ENCODE results near the gene SLC5A5.

SLC5A5 gene

DNA sequence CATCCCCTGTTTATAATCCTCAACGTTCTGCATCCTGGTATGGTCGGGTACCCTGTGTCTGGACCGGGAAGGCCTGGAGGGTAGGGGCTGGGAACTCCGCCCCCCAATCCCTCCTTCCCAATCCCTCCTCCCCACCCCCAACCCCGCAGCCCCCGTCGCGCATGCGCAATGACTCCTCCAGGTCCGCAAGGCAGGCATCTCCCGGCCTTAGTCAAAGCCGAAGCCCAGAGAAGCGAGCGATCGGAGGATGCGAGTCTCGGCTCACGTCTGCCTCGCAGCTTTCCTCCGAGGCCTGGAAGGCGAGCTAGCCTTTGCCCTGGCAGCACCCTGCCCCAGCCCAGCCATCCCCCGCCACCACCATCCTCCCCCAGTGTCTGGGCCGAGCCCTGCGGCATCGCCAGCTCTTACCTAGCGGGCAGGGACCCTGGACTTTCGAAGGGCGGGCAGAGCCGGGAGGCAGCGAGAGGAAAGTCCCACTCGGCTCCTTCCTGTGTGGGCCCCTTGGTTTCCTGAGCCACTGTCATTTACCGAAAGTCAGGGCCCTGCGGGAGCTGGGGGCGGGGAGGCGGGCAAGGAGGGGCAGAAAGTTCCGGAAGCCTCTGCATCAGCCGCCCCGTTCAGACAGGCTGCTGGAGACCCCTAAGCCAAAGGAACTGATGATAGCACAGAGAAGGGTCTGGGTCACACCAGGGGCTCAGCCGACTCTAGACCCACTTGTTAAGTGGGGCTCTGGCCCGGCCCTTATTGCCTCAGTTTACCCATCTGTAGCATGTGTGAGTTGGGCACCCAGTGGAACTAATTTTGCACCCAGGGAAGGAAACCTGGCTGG is 24.0 kb upstream of the SLC5A5 start, which contains the start of gene JAK3:
Gene JAK3, minus strand, starts transcription at position 445 of the 829 bp plus-strand sequence. CDS start 3,565 bp downstream, outside the sequence.
- peak; percentile 78 for DNase-seq (ENCODE audit: low read depth)

- no peak for DNase-seq (ENCODE audit: low read depth)
Measured at GRCh38 chr19:17848595-17849292, 23.0 kb upstream of the SLC5A5 start.

GRCh38 chr19:17854061-17854460 is 17.7 kb upstream of the SLC5A5 start:
- DNase-seq (ENCODE audit: low read depth) = no peak

- DNase-seq (ENCODE audit: low read depth) = peak; percentile 77
Measured at GRCh38 chr19:17855280-17856152, 16.2 kb upstream of the SLC5A5 start.

DNA sequence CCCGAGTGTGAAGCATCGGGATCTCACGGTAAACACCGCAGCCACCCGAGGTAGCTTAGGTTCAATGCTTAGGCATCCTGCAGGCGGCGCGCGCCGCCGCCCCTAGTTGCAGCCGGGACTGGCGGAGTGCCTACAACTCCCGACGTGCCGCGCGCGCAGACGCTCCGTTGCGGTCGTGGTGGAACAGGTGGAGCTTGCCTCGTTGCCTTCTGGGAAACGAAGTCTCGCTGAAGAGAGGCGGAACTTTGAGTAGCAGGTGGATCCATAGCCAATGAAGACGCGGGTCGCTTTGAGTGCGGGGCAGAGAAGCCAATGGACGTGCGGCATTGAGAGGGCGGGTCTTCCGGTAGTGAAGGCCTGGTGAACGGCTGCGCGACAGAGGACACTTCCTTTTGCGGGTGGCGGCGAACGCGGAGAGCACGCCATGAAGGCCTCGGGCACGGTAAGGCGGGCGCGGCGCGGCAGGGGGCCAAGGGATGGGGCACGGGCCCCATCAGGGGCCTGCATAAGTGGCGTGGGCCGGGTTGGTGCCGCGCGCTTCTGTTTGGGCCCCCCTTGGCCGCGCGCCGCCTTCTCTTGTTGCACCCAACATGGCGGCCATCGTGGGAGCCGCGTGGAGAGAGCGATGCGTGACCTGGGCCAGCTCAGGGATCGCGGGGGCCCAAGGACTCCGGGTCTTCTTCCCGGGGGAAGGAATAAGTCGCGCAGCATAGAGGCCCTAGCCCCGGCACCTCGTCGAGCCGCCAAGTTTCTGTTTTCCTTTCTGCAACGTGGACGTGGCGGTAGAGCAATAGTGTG is 12.0 kb upstream of the SLC5A5 start, which contains the start of gene RPL18A:
Gene RPL18A, plus strand, starts transcription at position 378 of the 798 bp plus-strand sequence. Its CDS starts 47 bp downstream, at position 425.
- peak; percentile 99 for DNase-seq (ENCODE audit: low read depth)

GRCh38 chr19:17860331-17860992 is 11.3 kb upstream of the SLC5A5 start:
- DNase-seq (ENCODE audit: low read depth) = no peak

GRCh38 chr19:17860993-17861360 is 10.8 kb upstream of the SLC5A5 start:
- no peak for DNase-seq (ENCODE audit: low read depth)

DNA sequence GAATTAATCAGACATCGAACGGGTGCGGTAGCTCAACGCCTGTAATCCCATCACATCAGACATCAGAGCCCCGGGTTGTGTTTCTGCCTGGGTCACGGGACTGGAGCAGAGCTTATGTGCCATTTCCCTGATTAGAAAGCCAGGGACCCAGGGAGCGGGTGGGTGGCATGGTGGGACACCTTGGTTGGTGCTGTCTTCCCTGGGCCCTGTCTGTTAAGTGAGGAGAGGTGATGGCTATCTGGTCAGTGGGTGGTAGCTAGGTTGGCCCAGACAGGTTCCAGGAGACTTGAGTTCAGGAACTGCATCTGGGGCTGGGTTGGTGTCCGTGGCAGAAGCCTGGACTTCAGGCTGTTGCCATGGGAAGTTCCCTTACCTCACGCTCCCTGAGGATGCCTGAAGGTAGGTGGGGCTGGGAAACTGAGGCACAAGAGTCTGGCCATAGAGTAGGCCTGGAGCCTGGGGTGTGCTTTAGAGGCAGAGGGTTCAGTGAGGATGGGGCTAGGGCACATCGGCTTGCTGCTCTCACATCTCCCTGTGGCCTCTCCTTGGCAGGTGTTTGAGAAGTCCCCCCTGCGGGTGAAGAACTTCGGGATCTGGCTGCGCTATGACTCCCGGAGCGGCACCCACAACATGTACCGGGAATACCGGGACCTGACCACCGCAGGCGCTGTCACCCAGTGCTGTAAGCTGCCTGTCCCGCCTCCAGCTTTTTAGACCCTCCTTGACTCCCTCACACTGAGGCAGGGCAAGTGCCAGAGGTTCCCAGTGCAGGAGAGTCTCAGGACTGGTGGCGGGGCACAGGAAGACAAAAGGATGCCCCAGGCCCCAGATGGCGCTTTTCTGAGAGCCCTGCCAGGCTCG is 10.0 kb upstream of the SLC5A5 start:
- no peak for DNase-seq (ENCODE audit: low read depth)

DNA sequence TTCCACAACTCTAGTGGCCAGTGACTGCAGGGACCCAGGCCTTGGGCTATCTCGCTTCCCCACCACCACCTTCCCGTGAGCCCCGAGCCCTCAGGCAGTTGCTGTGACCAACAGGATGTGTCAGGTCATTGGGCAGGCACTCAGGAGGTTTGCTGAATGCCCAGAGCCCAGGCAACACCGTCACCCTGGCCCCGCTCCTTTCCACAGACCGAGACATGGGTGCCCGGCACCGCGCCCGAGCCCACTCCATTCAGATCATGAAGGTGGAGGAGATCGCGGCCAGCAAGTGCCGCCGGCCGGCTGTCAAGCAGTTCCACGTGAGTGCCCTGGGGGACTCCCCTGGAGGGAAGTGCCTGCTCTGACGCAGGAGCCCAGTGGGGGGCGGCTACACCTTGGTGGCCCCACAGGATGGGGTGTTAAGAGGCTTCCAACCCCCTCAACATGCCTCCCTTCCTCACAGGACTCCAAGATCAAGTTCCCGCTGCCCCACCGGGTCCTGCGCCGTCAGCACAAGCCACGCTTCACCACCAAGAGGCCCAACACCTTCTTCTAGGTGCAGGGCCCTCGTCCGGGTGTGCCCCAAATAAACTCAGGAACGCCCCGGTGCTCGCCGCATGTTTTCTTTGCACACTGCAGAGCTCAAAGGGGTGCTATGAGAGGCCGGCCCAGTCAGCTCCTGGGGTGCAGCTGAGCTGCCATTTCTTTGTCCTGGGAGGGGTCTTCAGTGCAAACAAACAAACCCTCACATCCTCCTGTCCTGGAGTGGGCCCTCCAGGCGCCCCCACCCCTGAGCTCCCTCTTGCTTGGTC is 8.8 kb upstream of the SLC5A5 start:
- DNase-seq (ENCODE audit: low read depth) = no peak

DNA sequence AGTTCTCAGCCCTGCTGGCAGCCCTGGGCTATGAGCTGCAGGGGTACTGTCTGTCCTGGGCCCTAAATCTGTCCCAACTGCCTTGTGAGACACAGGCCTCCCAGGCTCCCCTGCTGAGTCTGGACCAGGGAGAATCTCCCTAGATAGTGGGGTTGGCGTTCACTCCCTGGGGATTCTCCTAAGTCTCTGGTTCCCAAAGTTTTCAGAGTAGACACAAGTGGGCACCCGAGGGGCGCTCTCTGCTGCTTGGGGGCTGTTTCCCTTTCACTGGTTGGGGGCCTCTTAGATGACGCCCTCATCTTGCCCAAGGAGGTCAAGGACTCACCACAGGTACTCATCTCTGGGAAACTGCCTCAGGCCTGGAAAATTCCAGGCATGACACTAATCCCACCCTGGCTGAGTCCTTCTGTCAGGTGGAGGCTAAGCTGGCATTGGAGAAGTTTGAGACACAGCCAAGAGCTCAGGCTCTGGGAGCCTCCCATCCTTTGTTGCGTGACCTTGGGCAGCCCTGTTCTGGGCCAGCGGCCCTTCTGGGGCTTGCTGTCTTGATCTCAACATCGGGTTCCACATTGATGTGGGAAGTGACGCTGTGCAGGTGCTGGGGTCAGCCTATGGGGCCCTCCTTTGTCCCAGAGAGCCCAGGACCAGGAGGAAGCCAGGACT is 8.1 kb upstream of the SLC5A5 start:
- DNase-seq (ENCODE audit: low read depth) = no peak

DNA sequence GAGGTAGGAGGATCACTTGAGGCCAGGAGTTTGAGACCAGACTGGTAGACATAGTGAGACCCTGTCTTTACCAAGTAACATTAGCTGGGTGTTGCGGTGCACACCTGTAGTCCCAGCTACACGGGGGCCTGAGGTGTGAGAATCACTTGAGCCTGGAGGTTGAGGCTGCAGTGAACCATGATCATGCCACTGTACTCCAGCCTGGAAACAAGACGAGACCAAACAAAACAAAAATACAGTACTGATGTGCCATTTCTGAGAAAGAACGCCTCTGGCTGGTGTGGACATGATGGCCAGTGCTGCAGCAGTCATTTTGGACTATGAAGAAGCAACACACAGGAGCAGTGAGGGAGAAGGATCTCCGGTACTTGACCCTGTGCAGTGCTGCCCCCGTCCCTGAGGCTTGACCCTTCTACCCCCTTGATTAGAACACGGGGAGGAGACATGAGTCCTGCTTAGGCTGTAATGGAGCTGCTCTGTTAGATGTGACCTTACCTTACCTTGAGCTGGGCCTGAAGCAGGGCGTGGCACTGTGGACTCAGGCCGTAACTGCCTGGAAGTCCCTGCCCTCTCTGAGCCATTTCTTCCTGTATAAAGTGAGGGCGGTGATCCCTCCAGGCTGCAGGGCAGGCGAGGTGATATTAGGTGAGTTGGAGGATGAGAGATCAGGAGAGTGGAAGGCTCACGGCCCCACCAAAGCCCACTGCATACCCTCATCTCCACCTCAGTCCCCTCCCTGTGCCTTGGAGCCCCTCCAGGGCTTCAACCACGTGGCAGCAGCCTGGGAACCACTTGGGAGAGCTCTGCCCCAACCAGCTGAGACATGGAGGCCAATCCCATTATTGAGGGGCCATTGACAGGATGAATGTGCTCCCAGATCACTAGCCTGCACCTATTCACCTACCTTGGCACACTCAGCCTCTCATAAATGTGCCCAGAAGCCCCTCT is 6.1 kb upstream of the SLC5A5 start:
- DNase-seq (ENCODE audit: low read depth) = no peak

DNA sequence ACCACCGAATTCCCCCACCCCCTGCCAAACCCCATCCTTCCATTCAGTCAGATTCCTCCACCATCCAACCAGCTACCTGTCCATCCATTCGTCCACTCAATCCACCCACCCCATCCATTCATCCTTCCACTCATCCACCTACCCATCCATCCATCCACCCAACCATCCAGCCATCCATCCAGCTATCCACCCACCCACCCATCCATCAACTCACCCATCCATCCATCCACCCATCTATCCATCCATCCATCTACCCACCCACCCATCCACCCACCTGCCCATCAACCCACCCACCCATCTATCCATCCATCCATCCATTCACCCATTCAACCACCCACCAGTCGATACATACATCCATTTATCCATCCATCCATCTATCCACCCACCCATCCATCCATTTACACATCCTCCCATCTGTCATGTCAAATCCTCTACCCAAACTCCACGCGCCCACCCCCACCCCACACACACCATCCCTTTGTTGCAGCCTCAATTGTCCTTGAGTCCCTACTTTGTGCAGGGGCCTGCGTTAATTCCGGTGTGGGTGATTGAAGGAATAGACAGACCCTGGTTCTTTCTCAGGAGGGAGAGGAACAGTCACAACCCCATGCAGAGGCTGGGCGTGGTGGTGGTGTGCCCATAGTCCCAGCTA is 5.3 kb upstream of the SLC5A5 start:
- DNase-seq (ENCODE audit: low read depth) = no peak

DNA sequence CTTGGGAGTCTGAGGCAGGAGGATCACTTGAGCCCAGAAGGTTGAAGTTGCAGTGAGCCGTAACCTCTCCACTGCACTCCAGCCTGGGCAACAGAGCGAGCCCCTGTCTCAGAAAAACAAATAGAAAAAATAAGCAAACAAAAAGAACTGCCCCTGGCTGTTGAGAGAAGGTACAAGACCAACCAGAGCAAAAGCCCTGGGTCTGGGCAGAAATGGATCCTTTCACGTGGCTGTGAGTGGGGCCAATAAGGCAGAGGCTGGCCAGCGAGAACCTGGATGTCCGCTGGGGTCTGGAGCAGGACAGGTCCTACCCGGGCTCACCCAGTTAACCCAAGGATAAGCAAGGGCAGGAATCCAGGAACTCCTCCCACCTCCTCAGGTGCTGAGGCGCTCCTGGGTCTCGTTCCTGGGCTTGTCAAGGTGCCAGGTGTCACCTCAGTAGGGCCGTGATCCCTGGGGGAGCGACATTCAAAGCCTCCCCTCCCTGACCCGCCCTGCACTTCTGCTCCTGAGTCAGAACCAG is 4.7 kb upstream of the SLC5A5 start:
- DNase-seq (ENCODE audit: low read depth) = no peak

DNA sequence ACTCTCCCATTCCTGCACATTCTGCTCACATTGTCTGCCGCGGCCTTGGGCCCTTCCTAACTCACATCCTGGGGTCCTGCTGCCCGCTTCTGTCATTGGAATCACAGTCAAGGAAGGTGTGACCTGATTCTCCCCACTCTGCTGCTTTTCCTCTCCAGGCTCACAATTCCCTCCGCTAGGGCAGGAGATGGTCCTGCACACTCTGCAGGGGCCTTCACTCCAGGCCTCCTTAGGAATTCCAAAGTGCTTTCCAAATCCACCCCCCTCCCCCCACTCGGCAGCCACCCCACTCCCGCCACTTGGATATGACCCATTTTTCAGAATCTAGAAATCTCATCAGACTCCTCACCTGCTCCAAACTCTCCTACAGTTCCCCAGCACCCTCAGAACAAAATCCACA is 3.1 kb upstream of the SLC5A5 start:
- DNase-seq (ENCODE audit: low read depth) = no peak

DNA sequence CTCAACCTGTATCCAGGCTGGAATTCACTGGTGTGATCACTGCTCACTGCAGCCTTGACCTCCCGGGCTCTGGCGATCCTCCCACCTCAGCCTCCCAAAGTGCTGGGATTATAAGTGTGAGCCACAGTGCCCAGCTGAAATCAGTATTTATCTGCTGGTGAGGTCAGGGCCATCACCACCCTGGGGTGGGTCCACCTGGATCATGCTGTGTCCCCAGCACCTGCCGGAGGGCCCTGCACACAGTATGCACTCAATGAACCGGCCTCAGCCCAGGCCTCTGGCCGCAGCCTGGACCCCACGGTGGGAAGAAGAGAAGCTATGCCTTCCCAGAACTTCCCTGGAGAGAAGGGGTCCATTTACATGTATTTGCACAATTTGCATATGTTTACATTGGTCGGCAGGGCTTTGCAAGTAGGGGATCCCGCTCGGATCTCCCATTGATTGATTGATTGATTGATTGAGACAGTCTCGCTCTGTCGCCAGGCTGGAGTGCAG is 2.6 kb upstream of the SLC5A5 start:
- no peak for DNase-seq (ENCODE audit: low read depth)

All from stimulated activated CD8-positive, alpha-beta memory T cell treated with anti-CD3 and anti-CD28 coated beads, Interleukin-12 subunit alpha, Interleukin-12 subunit beta, amount 100 ng/mL, for 4 hours (primary cell).